ENCODE measurements around the gene ERFE. TPM values are rescaled to one million over a fixed set of nuclear protein-coding genes. Genes with fewer than 3 reads are reported as not detected.

Gene ERFE
- total RNA-seq, 4 donors from 2014 or later: 0.39 to 0.66 TPM; not detected in 2

GRCh38 chr2:238129166-238130010 is 29.4 kb upstream of the ERFE start:
- Histone ChIP-seq H3K27ac (replicated peaks in 1 of 4) (no peak overlapping the region), H3K36me3 (peaks cover 0 to 17% (median 0%) of the 10 kb centered on the region in 4 donors), H3K9me3 (no peaks in the 10 kb centered on the region), H3K27me3 (no peaks in the 10 kb centered on the region), H3K4me3 (no peak overlapping the region), H3K4me1 (peaks cover 5 to 15% (median 11%) of the 10 kb centered on the region in 4 donors)
- WGBS: 92% methylated on average over 22 of the region's 22 CpGs
- TF ChIP-seq POLR2A (IDR thresholded peaks at IDR 0.05; ENCODE audit: low read depth) (no peak), POLR2AphosphoS5 (IDR thresholded peaks at IDR 0.05) (no peak), EP300 (IDR thresholded peaks at IDR 0.05) (no peak)
- intact Hi-C loops (cut with DNase I): no loop called here
- no peak for DNase-seq (ENCODE audit: extremely low spot score)

GRCh38 chr2:238130111-238130695 is 28.6 kb upstream of the ERFE start:
- Histone ChIP-seq H3K9me3 (no peaks in the 10 kb centered on the region), H3K27me3 (no peaks in the 10 kb centered on the region), H3K27ac (replicated peaks in 1 of 4) (no peak overlapping the region), H3K4me1 (peaks cover 5 to 15% (median 11%) of the 10 kb centered on the region in 4 donors), H3K36me3 (peaks cover 0 to 17% (median 0%) of the 10 kb centered on the region in 4 donors), H3K4me3 (no peak overlapping the region)
- DNase-seq (ENCODE audit: extremely low spot score): no peak
- TF ChIP-seq CTCF (IDR thresholded peaks at IDR 0.05) (no peak), POLR2AphosphoS5 (IDR thresholded peaks at IDR 0.05) (no peak), EP300 (IDR thresholded peaks at IDR 0.05) (no peak), POLR2A (IDR thresholded peaks at IDR 0.05; ENCODE audit: low read depth) (no peak)
- WGBS: 84% methylated on average over 20 of the region's 28 CpGs
- intact Hi-C loops (cut with DNase I): no loop called here

GRCh38 chr2:238130696-238131628 is 27.8 kb upstream of the ERFE start:
- intact Hi-C loops (cut with DNase I): no loop called here
- Histone ChIP-seq H3K4me3 (no peak overlapping the region), H3K36me3 (peaks cover 0 to 17% (median 0%) of the 10 kb centered on the region in 4 donors), H3K27ac (replicated peaks in 1 of 4) (no peak overlapping the region), H3K4me1 (peaks cover 5 to 15% (median 11%) of the 10 kb centered on the region in 4 donors), H3K9me3 (no peaks in the 10 kb centered on the region), H3K27me3 (no peaks in the 10 kb centered on the region)
- TF ChIP-seq POLR2A (IDR thresholded peaks at IDR 0.05; ENCODE audit: low read depth) (no peak), POLR2AphosphoS5 (IDR thresholded peaks at IDR 0.05) (no peak), CTCF (IDR thresholded peaks at IDR 0.05) (no peak), EP300 (IDR thresholded peaks at IDR 0.05) (no peak)
- DNase-seq (ENCODE audit: extremely low spot score): no peak
- WGBS: 93% methylated on average over 33 of the region's 68 CpGs

GRCh38 chr2:238131761-238132462 is 26.9 kb upstream of the ERFE start:
- H3K27ac ChIP-seq (replicated peaks in 1 of 4): no peak overlapping the region
- H3K9me3 ChIP-seq: no peaks in the 10 kb centered on the region
- peaks cover 0 to 17% (median 0%) of the 10 kb centered on the region in 4 donors for H3K36me3 ChIP-seq
- 89% methylated on average over 10 of the region's 14 CpGs for WGBS
- TF ChIP-seq EP300 (IDR thresholded peaks at IDR 0.05): no peak
- TF ChIP-seq POLR2A (IDR thresholded peaks at IDR 0.05; ENCODE audit: low read depth): no peak
- intact Hi-C loops (cut with DNase I): no loop called here
- H3K4me1 ChIP-seq: peaks cover 9 to 16% (median 11%) of the 10 kb centered on the region in 4 donors
- no peaks in the 10 kb centered on the region for H3K27me3 ChIP-seq
- no peak overlapping the region for H3K4me3 ChIP-seq
- no peak for DNase-seq (ENCODE audit: extremely low spot score)

All from esophagus muscularis mucosa (tissue), 4 donors.